HG02798 (cell line): ENCODE measurements around the gene SYNPO2.
"Not testable (repeated sequence)": the region's sequence is repeated elsewhere in the genome, so short reads cannot be mapped to it uniquely, and the experiment has no call there.

Experiments
- ATAC-seq: cut with Tn5 transposase; IDR thresholded peaks from one replicate; pipeline ENCODE4 v1.9.1; 2021; ENCODE audit warnings: mild to moderate bottlenecking; ENCODE audit not compliant: unreplicated experiment, poor library complexity

SYNPO2 gene

DNA sequence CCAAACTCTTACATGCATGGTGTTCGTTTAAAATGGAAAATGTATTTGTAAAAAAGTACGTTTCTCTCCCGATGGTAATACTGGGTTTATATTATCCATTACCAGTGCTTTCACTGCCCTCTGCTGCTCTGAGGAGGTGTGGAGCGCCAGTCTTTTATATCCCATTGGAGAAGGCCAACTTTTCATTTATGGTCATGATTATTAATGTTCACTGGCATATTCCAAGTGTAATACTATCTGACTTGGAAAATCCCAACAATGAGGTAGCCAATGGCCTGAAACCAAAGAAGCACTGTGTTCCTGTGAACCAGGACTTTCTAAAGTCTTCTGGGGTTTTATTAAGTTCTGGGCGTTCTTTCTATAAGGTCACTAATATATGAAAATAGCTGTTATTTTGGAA is 80.7 kb downstream of the SYNPO2 start:
- no peak for ATAC-seq

DNA sequence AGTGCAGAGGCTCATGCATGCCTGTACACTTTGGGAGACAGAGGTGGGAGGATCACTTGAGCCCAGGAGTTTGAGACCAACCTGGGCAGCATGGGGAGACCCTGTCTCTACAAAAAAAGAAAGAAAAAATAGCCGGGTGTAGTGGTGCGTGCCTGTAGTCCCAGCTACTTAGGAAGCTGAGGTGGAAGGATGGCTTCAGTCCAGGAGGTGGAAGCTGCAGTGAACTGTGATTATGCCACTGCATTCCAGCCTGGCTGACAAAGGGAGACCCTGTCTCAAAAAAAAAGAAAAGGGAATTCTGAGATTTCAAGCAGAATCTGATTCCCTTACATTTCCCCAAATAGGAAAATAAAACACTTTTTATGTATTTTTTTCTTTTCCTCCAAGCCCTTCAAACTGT is 83.5 kb downstream of the SYNPO2 start:
- no peak for ATAC-seq

DNA sequence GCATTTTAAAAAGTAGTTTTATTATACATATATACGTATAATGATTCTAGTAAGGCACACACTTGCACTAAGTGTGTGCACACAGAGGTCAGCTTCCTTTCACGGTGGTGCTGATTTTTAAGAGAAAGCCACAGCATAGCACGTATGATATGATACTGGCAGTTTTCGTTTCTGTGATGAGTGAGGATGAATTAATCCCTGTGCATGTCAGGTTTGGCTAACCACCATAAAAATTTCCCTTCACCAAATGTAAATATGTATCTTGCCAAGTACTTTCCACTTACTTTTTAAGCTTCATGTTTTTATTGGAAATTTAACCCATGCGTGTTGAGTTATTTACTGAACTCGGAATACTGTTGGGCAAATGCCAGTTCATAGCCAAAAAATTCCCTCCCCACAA is 84.6 kb downstream of the SYNPO2 start:
- no peak for ATAC-seq

DNA sequence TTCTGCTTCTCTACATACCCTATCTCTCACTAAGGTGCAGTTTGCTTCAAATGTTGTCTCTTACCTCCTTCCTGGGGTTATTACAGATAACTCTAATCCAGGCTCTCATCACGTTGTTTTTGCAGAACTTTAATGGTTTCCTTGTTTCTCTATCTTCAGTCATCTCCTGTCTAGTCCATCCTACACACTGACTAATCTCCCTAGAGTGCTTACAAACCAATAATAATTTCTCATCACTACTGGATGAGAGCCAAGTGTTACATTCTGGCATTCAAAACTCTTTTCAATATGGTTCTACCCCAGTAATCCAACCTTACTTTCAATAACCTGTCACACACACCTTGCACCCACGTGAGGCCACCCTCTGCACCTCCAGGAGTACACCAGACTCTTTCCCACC is 86.1 kb downstream of the SYNPO2 start:
- ATAC-seq = no peak

DNA sequence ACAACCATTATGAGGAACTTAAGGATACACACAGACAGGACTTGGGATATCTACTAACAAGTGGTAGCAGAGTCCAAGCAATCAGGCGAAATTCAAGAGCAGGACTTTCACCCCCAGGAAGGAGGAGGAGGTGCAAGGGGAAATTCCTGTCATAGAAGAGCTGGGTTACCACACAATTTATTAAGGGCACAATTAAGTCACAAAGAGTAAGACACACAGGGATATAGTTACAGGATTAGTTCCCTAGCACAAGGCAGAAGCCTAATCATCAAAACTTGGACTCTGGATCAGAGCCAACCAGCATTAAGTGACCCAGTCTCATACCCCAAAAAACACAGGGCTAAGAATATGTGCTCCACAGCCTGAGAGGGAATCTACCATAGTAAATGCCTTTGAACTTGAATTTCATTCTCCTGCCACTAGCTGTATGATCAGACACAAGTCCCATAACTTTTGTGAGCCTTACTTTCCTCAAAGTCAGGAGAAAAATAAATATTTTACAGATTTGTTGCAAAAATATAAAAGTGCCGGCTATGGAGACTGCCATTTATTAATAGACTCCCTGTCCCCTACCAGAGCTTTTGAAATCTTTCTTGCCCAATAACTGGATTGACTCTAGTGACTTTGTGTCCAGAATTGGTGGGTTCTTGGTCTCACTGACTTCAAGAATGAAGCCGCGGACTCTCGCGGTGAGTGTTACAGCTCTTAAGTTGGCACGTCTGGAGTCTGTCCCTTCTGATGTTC is 87.0 kb downstream of the SYNPO2 start:
- no peak for ATAC-seq

DNA sequence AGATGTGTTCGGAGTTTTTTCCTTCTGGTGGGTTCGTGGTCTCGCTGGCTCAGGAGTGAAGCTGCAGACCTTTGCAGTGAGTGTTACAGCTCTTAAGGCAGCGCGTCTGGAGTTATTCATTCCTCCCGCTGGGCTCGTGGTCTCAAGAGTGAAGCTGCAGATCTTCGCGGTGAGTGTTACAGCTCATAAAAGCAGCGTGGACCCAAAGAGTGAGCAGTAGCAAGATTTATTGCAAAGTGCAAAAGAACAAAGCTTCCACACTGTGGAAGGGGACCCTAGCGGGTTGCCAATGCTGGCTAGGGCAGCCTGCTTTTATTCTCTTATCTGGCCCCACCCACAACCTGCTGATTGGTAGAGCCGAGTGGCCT is 87.5 kb downstream of the SYNPO2 start:
- ATAC-seq = not testable (repeated sequence)

DNA sequence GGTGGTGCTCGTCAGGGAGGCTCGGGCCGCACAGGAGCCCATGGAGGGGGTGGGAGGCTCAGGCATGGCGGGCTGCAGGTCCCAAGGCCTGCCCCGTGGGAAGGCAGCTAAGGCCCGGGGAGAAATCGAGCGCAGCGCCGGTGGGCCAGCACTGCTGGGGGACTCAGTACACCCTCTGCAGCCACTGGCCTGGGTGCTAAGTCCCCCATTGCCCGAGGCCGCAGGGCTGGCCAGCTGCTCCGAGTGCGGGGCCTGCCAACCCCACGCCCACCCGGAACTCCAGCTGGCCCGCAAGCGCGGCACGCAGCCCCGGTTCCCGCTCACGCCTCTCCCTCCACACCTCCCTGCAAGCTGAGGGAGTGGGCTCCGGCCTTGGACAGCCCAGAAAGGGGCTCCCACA is 88.4 kb downstream of the SYNPO2 start:
- not testable (repeated sequence) for ATAC-seq

DNA sequence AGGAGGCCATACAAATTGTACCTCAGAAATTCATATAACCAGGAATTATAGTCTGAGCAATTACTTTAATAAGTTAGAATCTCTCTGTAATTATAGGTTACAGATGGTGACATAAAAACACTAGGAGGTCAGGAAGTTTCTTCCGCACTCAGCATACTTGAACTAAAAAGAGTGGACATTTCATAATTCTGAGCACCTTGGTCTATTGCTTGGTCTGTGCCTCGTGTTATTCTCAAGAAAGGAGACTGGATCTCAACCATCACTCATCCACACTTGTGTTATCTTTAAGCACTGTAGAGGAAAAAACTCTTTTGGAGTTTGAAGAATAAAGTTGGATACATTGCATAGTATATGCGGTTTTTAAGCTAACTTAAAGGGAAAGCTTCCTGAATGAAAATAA is 91.1 kb downstream of the SYNPO2 start:
- no peak for ATAC-seq

DNA sequence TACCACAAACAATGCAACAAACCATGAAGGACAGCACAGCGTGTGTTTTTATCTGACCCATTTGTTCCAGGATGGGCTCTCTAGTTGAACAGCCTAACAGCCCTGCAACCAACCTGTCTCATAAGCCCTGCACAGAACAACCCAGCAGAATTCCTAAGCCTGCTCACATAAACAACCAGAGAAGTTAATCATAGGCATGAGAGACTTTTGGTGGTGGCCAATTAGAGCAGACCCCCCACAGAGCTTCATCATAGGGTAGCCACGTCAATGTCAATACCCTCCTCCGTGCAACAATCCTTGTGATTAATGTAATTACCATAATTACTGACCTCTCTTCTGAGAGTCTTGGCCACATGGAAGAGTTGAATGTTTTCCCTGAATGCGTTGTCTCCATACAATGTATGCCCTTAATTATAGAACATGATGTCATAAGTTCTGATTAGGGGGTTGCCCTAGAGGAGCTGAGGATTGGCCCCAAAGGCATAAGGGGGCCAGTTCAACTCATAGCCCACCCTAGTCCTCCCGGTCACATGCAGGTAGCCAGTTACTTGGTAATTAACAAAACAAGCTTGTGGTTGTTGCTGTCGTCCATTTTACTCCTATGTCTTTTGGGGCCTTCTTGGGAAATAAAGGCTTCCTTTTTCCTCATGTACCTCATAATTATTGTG is 92.7 kb downstream of the SYNPO2 start:
- ATAC-seq = peak; percentile 6

DNA sequence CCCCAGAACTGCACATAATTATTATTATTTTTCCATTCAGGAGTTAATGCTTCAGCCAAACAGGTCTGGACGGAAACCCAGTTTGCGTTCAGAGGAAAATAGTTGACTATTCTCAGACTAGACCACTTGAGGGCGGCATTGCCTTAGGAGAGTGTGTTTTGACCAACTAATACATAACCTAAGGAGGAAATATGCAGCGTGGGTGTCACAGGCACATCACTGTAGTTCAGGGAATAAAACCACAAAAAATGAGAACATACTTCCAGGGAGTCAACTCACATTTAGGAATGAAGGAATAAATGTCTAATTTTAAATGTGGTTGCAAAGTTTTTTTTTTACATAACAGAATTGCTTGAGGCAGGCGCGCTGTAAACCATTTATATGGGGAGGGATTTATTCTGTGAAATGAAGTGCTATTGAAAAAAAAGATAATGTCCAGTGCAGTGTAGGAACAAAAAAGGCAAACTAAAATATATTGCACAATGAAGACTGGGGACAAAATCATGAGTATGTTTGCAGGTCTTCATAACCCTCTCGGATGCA is 93.3 kb downstream of the SYNPO2 start:
- ATAC-seq = peak; percentile 91

DNA sequence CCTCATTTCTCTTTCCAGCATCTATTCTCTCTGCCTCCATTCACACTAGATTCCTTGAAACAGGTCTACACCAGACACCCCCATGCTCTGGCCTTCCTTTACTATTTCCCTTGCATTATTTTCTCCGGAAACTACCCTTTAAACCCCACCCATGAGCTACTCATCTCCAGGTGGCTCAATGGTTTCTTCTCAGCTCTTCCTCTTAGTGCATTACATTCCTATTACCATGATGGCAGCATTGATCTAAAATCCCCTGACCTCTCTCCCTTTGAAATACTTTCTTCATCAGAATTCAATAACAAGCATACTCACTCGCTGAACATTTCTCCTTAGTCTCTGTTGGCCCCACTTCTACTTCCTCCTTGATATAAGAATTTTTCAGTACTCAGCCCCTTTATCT is 94.6 kb downstream of the SYNPO2 start:
- ATAC-seq = no peak

DNA sequence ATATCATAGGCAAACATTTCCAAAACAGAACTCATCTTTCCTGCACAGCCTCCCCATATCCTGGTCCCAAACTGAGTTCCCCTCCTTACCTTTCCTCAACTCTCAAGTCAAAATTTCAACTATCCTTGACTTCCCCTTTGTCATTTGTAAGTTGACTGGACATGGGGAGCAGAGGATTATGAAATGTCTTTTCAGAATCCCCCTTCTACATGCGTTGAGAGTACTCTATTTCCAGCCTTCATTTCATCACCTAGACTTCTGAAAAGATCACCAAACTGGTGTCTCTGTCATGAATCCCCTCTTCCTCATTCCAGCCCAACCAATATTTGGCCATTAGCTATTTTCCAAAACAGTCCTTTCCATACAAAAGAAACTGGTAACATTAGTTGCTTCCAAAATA is 95.2 kb downstream of the SYNPO2 start:
- ATAC-seq = no peak

DNA sequence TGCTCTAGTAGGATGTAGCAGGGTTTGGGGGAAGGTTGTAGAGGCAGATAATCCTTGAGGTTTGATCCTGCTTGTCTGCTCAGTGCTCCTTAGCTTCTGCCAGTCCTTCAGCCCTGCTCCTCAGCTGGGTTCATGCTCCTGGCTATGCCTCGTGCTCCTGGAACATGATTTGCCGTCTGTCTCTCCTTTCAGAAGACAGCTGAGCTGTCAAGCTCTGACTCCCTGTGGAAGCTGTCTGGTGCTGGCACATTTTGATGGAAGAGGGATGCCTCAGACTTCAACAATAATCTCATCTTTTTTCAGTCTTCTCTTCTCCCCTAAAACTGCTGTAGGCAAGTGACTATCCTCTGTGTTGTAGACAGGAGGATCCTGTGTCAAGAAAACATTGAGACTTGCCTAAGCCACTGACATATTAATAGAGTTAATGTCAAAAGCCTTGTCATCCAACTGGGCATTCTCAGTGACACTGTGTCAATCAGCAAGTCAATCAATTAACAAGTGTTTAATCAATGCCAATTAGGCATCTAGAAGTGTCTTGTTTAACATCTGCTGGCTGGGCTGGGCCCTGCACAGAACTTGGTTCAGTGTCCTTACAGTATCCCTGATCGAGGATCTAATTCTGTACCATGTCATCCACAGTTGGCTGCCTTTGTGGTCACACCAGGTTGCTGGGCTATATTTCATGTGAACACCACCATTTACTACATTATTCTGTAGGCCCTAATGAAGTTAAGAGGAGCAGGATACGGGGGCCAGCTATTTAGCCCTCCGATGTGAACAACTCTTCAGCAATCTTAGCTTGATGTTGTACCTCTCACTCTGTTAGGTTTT is 96.7 kb downstream of the SYNPO2 start:
- no peak for ATAC-seq

DNA sequence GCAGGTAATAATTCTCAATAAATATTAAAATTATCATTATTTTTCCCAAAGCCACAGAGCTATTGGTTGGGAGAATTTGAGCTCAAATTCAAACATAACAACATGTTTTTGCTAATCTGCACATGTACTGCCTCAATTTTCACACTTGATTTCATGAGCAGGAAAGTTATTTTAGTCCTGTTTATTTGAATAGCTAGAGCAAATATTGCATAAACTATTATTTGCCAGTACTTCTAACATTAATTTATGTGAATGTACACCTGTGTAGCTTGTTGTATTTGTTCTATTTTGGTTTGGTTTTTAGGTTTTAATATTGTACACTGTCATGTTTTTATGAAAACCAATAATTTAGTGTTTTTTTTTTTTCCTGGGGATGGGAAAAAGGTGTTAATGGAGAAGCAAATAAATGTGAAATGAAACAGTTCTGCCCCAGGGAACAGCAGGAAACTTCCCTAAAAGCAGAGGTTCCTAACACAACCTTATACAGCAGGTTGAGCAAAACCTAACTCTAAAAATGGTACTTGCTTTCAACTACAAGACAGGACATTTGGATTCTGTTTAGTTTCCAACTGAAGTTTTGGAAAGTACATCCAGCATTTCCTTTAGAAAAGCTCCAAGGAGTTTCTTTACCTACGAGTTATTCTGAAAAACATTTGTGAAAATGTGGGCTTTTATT is 99.4 kb downstream of the SYNPO2 start:
- ATAC-seq = no peak

DNA sequence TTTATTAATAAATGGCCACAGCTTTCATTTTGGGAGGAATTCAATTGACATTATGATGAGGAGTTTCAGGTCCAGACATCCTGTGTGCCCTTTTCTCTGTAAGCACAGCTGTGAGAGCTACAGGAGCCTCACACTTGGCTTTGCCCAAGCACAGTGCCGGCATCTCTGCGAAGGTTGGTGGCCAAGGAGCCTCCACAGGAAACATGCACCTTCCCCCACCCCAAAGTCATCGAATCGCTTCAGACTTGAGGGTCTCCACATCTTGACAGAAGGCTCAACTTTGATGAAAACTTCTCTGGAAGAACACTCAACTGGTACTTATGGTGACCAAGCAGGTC is 100.0 kb downstream of the SYNPO2 start:
- no peak for ATAC-seq

DNA sequence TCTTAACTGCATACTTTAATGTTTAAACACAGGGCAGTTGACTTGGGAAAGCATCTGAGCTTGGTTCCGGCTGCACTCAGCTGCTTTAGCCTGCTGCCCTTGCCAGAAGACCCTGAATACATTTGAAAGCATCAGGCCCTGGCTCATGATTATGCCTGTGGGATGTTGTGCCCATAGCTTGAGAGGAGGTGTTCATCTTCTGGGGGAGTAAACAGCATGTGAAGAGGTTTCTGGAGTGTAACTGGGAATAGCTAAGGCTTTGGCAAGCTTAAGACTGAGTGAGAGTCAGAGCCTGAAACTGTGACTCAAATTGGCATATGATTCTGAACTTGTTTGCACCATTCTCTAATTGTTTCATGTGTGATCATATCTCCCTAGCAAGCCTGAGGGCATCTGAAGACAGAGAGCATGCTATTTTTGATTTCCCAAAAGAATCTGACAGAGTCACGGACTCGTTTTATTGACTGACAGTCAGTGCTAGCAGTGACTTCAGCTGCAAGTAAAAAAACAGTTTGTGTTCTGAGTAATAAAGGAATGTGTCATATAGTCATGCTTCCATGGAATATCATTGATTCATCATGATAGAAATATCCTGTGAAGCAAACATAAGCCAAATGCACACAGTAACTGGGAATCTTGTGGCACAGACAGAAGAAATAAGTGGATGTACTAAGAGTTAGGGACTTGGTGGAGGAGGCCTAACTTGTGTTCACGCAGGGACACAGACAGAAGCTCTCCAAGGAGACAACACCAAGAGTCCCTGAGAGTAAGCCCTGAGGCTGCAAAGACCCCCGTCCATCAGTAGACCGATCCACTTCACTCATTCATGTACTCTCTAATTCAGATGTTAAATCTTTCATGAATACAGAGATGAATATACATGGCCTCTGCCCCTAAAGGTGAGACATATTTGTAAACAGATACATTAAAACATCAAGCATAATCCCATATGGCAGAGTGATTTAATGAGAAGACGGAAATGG is 100.7 kb downstream of the SYNPO2 start:
- no peak for ATAC-seq

DNA sequence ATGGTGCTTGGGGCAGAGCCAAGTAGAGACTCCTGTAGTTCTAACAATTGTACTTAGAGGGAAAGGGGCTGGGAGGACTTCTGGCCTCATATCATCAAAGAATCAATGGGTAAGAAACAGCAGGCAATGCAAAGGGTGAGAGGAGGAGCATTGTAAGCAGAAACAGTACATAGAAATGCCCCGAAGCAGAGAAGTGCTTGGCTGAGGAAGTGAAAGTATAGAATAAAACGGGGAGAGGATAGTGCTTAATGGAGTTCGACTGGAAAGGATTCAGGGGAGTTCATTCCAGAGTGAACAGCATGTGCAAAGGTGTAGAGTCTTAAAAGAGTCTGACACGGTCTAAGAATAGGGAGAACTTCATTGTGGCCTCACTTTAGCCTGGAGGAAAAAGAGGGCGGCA is 103.0 kb downstream of the SYNPO2 start:
- peak; percentile 52 for ATAC-seq

DNA sequence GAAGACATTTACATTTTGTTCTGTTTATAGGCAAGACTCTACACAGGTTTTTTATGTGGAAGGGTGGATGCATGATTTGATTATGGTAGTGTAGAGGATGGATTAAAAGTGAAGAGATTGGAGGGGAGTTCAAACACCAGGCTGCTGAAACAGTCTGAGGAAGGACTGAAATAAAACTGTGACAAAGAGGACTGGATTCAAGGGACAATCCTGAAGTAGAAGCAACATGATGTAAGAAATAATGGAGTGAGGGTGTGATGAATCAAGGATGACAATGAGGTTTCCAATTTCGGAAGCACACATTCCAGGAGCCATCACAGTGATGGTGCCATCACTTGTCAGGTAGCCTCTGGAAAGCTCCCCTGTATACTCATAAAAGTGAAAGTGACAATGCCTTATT is 103.5 kb downstream of the SYNPO2 start:
- ATAC-seq = no peak

DNA sequence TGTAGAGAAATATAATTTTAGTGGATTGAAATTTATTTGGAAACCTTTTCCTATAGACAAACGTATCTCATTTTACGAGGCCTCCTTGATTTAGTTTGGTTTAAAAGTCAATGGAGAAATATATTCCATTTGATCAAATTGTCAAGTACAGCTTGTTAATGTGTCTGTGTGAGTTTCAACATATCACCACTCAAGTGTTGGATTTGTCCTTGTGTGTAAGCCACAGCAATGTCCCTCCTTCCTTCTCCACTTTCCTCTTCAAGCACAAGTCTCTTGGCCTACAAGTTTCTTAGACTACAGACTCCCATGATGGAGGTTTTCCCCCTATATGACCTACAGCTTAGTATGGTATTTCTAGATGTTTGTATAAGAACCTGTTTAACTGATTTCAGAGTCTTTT is 104.7 kb downstream of the SYNPO2 start:
- ATAC-seq = no peak

DNA sequence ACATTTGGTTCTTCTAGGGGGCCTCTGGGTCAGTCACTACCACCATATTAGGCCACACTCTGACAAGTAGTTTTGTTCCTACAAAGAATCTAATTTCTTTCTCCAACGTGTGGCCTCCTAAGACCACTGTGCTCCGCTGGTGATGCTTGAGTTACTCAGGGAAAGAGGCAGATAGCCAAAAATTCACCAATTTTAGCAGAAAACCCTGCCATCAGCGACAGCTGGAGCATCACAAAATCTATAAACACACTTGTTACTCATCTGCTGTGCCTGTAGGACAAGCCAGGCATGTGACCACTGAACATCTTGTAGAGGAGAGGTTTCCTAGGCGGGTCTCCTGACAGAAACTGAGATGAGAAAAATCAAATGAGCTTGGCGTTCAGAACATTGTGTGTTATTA is 105.4 kb downstream of the SYNPO2 start:
- ATAC-seq = no peak
